ENCODE data around the gene RUNX1. TPM values are rescaled to one million over a fixed set of nuclear protein-coding genes. Genes with fewer than 3 reads are reported as not detected.

RUNX1 gene
- total RNA-seq, 2 experiments from 2014 or later = 49.5 to 58.8 TPM

DNA sequence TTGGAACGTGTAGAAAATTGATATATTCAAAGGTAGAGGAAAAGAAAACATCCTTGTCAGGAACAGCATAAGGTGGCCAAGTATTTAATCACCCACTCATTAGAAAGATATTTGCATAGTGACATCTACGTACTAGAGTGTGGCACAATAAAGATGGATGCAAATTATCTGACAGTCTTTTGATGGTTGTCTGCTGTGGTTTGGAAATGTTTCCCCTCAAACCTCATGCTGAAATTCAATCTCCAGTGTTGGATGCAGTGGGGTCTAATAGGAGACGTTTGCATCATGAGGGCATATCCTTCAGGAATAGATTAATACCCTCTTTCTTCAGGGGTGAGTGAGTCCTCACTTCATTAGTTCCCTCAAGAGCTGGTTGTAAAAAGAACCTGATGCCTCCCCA is 34.1 kb upstream of the RUNX1 start:
- intact Hi-C loops (cut with DNase I, micrococcal nuclease) = no loop called here
- ATAC-seq = no peak
- DNase-seq = no peak
- no peak overlapping the region for H3K4me3 Mint-ChIP-seq
- H3K36me3 Mint-ChIP-seq (ENCODE audit: low read depth) = peaks cover 3% of the 10 kb centered on the region
- peaks cover 8% of the 10 kb centered on the region for H3K9me3 Mint-ChIP-seq (ENCODE audit: low read depth)
- peaks cover 33% of the 10 kb centered on the region for H3K4me1 Mint-ChIP-seq
- H3K27me3 Mint-ChIP-seq = no peaks in the 10 kb centered on the region
- POLR2A ChIA-PET = no interaction called here
- no peak overlapping the region for H3K27ac Mint-ChIP-seq
- CTCF ChIA-PET = no interaction called here

GRCh38 chr21:35081861-35082260 is 32.8 kb upstream of the RUNX1 start:
- ATAC-seq (no peak), DNase-seq (no peak)
- Mint-ChIP-seq H3K27ac (no peak overlapping the region), H3K4me1 (peaks cover 28% of the 10 kb centered on the region), H3K9me3 (ENCODE audit: low read depth) (peaks cover 8% of the 10 kb centered on the region), H3K4me3 (no peak overlapping the region), H3K27me3 (no peaks in the 10 kb centered on the region), H3K36me3 (ENCODE audit: low read depth) (peaks cover 3% of the 10 kb centered on the region)
- ChIA-PET POLR2A (no interaction called here), CTCF (interaction anchor here (0.8 kb wide), 1 partner anchor 32 kb away, joined by 3 read pairs; no protein-coding TSS in a partner anchor)
- intact Hi-C loops (cut with DNase I, micrococcal nuclease) = no loop called here

DNA sequence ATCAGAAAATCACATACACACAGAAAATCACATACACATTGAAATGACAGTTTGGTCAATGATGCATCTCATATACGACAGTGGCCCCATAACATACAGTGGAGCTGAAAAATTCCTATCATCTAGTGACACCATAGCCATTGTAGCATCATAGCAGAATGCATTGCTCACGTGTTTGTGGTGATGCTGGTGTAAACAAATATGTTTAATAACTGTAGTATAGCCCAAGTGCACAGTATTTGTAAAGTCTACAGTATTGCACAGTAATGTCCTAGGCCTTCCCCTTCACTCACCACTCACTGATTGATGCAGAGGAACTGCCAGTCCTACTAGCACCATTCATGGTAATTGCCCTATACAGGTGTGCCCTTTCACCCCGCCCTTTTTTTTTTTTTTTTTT is 30.1 kb upstream of the RUNX1 start:
- Mint-ChIP-seq H3K27ac (peak overlapping the region; percentile 29), H3K36me3 (ENCODE audit: low read depth) (peaks cover 5% of the 10 kb centered on the region), H3K27me3 (no peaks in the 10 kb centered on the region), H3K4me1 (peaks cover 25% of the 10 kb centered on the region), H3K4me3 (no peak overlapping the region), H3K9me3 (ENCODE audit: low read depth) (peaks cover 7% of the 10 kb centered on the region)
- POLR2A ChIA-PET = no interaction called here
- CTCF ChIA-PET = no interaction called here
- DNase-seq (no peak), ATAC-seq (no peak)
- intact Hi-C loops (cut with DNase I, micrococcal nuclease) = no loop called here

GRCh38 chr21:35077975-35078374 is 28.9 kb upstream of the RUNX1 start:
- ATAC-seq (peak; percentile 63), DNase-seq (no peak)
- peaks cover 25% of the 10 kb centered on the region for H3K4me1 Mint-ChIP-seq

GRCh38 chr21:35077466-35077865 is 28.4 kb upstream of the RUNX1 start:
- no peak overlapping the region for H3K27ac Mint-ChIP-seq

More at GRCh38 chr21:35077975-35078374, 28.9 kb upstream of the RUNX1 start:
- intact Hi-C loops (cut with DNase I, micrococcal nuclease) = no loop called here
- no peak overlapping the region for H3K27ac Mint-ChIP-seq
- H3K9me3 Mint-ChIP-seq (ENCODE audit: low read depth) = peaks cover 5% of the 10 kb centered on the region
- ChIA-PET POLR2A (no interaction called here), CTCF (interaction anchor here (0.7 kb wide), 1 partner anchor 31 kb away, joined by 3 read pairs; no protein-coding TSS in a partner anchor)
- H3K27me3 Mint-ChIP-seq = no peaks in the 10 kb centered on the region
- no peak overlapping the region for H3K4me3 Mint-ChIP-seq
- H3K36me3 Mint-ChIP-seq (ENCODE audit: low read depth) = peaks cover 1% of the 10 kb centered on the region

DNA sequence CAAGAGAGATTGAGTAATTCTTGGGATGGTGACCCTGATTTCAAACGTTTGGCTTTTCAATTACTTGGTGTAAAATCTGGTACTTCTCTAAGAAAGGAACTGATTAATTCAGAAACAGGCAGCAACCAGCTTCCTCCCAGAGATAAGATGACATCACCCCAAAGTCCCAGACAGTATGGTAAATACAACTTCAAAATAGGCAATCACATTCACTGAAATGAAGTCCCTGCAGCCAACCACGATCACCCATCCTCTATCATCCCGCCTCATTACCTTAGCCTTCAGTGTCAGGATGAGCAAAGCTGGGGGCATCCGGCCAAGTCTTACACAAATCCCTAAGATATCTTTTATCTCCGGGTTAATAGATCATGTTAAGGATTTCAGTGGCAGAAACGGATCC is 26.4 kb upstream of the RUNX1 start:
- no peaks in the 10 kb centered on the region for H3K27me3 Mint-ChIP-seq
- DNase-seq (peak; percentile 33), ATAC-seq (peak; percentile 86)
- H3K27ac Mint-ChIP-seq = no peak overlapping the region
- H3K9me3 Mint-ChIP-seq (ENCODE audit: low read depth) = peaks cover 3% of the 10 kb centered on the region
- POLR2A ChIA-PET = no interaction called here
- CTCF ChIA-PET = interaction anchor here (1.0 to 3.1 kb wide), 6 partner anchors 9 to 325 kb away, joined by 3 to 13 read pairs (median 4); no protein-coding TSS in a partner anchor
- H3K4me1 Mint-ChIP-seq = peaks cover 20% of the 10 kb centered on the region
- H3K36me3 Mint-ChIP-seq (ENCODE audit: low read depth) = peaks cover 1% of the 10 kb centered on the region
- intact Hi-C loops (cut with DNase I, micrococcal nuclease) = no loop called here
- no peak overlapping the region for H3K4me3 Mint-ChIP-seq

More at GRCh38 chr21:35077466-35077865, 28.4 kb upstream of the RUNX1 start:
- Mint-ChIP-seq H3K4me1 (peaks cover 25% of the 10 kb centered on the region), H3K4me3 (no peak overlapping the region), H3K9me3 (ENCODE audit: low read depth) (peaks cover 5% of the 10 kb centered on the region), H3K36me3 (ENCODE audit: low read depth) (peaks cover 1% of the 10 kb centered on the region), H3K27me3 (no peaks in the 10 kb centered on the region)
- POLR2A ChIA-PET = no interaction called here
- intact Hi-C loops (cut with DNase I, micrococcal nuclease) = no loop called here
- ATAC-seq (no peak), DNase-seq (no peak)
- CTCF ChIA-PET = interaction anchor here (0.7 kb wide), 1 partner anchor 30 kb away, joined by 3 read pairs; no protein-coding TSS in a partner anchor

DNA sequence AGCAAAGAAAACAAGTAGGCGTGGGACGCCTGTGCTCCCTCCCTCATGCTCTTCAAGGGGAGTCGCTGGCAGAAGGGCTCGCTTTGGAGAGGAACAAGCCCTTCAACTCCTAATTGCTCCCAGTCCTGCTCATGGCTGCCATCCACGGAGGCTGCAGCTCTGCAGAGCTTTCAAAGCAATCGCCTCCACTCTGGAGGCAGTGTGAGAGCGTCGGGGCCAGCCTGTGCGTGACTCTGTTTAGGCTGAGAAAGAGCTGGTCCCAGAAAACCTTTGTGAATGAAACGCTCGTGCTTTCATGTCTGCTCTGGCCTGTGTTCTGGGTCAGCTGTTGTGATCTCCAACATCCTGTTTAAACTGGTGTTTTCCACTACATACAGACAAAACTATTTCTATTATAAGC is 23.9 kb upstream of the RUNX1 start:
- intact Hi-C loops (cut with DNase I, micrococcal nuclease) = no loop called here
- ChIA-PET POLR2A (interaction anchor here (0.6 kb wide), 1 partner anchor 179 kb away, joined by 5 read pairs; no protein-coding TSS in a partner anchor), CTCF (interaction anchor here (1.0 to 1.5 kb wide), 2 partner anchors 12 to 25 kb away, joined by 3 read pairs; no protein-coding TSS in a partner anchor)
- peaks cover 13% of the 10 kb centered on the region for H3K4me1 Mint-ChIP-seq
- no peak overlapping the region for H3K4me3 Mint-ChIP-seq
- peaks cover 1% of the 10 kb centered on the region for H3K36me3 Mint-ChIP-seq (ENCODE audit: low read depth)
- H3K9me3 Mint-ChIP-seq (ENCODE audit: low read depth) = peaks cover 3% of the 10 kb centered on the region
- no peak for DNase-seq
- H3K27me3 Mint-ChIP-seq = no peaks in the 10 kb centered on the region
- no peak for ATAC-seq
- H3K27ac Mint-ChIP-seq = no peak overlapping the region

GRCh38 chr21:35072557-35072956 is 23.5 kb upstream of the RUNX1 start:
- POLR2A ChIA-PET = interaction anchor here (0.6 kb wide), 1 partner anchor 179 kb away, joined by 5 read pairs; no protein-coding TSS in a partner anchor
- no peaks in the 10 kb centered on the region for H3K27me3 Mint-ChIP-seq

GRCh38 chr21:35071347-35071746 is 22.2 kb upstream of the RUNX1 start:
- CTCF ChIA-PET = no interaction called here
- peaks cover 3% of the 10 kb centered on the region for H3K9me3 Mint-ChIP-seq (ENCODE audit: low read depth)
- H3K27me3 Mint-ChIP-seq = peaks cover 2% of the 10 kb centered on the region
- H3K27ac Mint-ChIP-seq = no peak overlapping the region
- H3K4me3 Mint-ChIP-seq = no peak overlapping the region
- H3K36me3 Mint-ChIP-seq (ENCODE audit: low read depth) = peaks cover 1% of the 10 kb centered on the region
- ATAC-seq (no peak), DNase-seq (no peak)
- intact Hi-C loops (cut with DNase I, micrococcal nuclease) = no loop called here
- POLR2A ChIA-PET = no interaction called here
- H3K4me1 Mint-ChIP-seq = peaks cover 8% of the 10 kb centered on the region

More at GRCh38 chr21:35072557-35072956, 23.5 kb upstream of the RUNX1 start:
- intact Hi-C loops (cut with DNase I, micrococcal nuclease) = no loop called here
- H3K36me3 Mint-ChIP-seq (ENCODE audit: low read depth) = peaks cover 1% of the 10 kb centered on the region
- ATAC-seq (no peak), DNase-seq (no peak)
- H3K27ac Mint-ChIP-seq = no peak overlapping the region
- peaks cover 9% of the 10 kb centered on the region for H3K4me1 Mint-ChIP-seq
- no peak overlapping the region for H3K4me3 Mint-ChIP-seq
- CTCF ChIA-PET = interaction anchor here (1.5 kb wide), 1 partner anchor 25 kb away, joined by 3 read pairs; no protein-coding TSS in a partner anchor
- H3K9me3 Mint-ChIP-seq (ENCODE audit: low read depth) = peaks cover 3% of the 10 kb centered on the region

DNA sequence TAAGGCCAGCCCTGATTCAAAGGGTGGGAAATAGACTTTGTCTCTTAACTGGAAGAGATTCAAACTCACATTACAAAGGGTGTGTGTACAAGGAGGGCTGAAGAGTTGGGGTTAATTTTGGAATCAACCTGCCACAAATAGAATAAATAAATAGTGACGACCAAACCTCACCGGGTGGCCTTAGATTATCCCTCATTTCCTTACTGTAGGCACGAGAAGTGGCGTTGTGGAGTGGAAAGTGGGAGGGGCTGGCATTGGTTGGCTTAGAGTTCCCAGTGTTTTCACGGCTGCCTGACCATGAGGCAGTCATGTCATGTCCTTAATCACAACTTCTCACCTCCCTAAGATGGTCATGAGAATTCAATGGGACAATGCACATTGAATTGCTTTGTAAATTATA is 21.3 kb upstream of the RUNX1 start:
- DNase-seq = no peak
- intact Hi-C loops (cut with DNase I, micrococcal nuclease) = no loop called here
- Mint-ChIP-seq H3K27ac (no peak overlapping the region), H3K4me1 (peaks cover 4% of the 10 kb centered on the region), H3K4me3 (no peak overlapping the region), H3K27me3 (peaks cover 2% of the 10 kb centered on the region), H3K9me3 (ENCODE audit: low read depth) (peaks cover 3% of the 10 kb centered on the region), H3K36me3 (ENCODE audit: low read depth) (peaks cover 1% of the 10 kb centered on the region)
- CTCF ChIA-PET = interaction anchor here (0.5 kb wide), 1 partner anchor 201 kb away, joined by 4 read pairs; no protein-coding TSS in a partner anchor
- ATAC-seq = no peak
- POLR2A ChIA-PET = no interaction called here

DNA sequence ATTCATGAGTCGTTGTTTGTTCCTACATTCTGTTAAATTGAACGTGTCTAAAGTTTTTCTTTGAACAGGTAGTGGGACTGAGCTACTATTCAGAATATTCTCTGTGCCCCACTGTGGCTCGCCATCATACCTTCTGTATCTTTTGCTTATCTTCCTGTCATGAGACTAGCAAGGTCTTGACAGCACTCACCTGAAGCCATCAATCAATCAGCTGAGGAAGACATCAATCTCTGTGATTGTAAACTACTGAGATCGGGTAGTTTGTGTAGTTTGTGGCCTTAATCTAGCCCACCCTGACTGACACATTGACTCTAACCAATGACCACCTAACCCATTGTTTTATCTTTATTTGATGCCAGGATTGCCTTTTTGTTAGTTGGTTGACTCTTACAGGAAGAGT is 17.7 kb upstream of the RUNX1 start:
- no peak overlapping the region for H3K27ac Mint-ChIP-seq
- DNase-seq = no peak
- no peak overlapping the region for H3K4me3 Mint-ChIP-seq
- intact Hi-C loops (cut with DNase I, micrococcal nuclease) = no loop called here
- H3K27me3 Mint-ChIP-seq = peaks cover 2% of the 10 kb centered on the region
- no peak for ATAC-seq
- no peaks in the 10 kb centered on the region for H3K36me3 Mint-ChIP-seq (ENCODE audit: low read depth)
- peaks cover 12% of the 10 kb centered on the region for H3K4me1 Mint-ChIP-seq
- POLR2A ChIA-PET = no interaction called here
- H3K9me3 Mint-ChIP-seq (ENCODE audit: low read depth) = no peaks in the 10 kb centered on the region
- CTCF ChIA-PET = interaction anchor here (0.7 to 1.9 kb wide), 3 partner anchors 8 to 321 kb away, joined by 3 to 5 read pairs (median 4); no protein-coding TSS in a partner anchor

- peak; percentile 66 for ATAC-seq
- no peaks in the 10 kb centered on the region for H3K9me3 Mint-ChIP-seq (ENCODE audit: low read depth)
- CTCF ChIA-PET = no interaction called here
Measured at GRCh38 chr21:35063428-35064172, 14.5 kb upstream of the RUNX1 start.

More at GRCh38 chr21:35063428-35064172, 14.5 kb upstream of the RUNX1 start:
- no peak overlapping the region for H3K4me3 Mint-ChIP-seq
- peaks cover 4% of the 10 kb centered on the region for H3K27me3 Mint-ChIP-seq
- no peaks in the 10 kb centered on the region for H3K36me3 Mint-ChIP-seq (ENCODE audit: low read depth)
- intact Hi-C loops (cut with DNase I, micrococcal nuclease) = no loop called here
- H3K27ac Mint-ChIP-seq = no peak overlapping the region
- peaks cover 26% of the 10 kb centered on the region for H3K4me1 Mint-ChIP-seq
- no peak for DNase-seq
- POLR2A ChIA-PET = no interaction called here

All from activated CD4-positive, alpha-beta T cell treated with anti-CD3 and anti-CD28 coated beads for 36 hours (primary cell).